ENCODE data around the gene USP49. TPM values are rescaled to one million over a fixed set of nuclear protein-coding genes. Genes with fewer than 3 reads are reported as not detected.

Gene USP49
- total and polyA plus RNA-seq, 10 of the 15 experiments (the other 5 are each of a cell fraction or from before 2014, with no cell fraction given) = 1.0 to 7.7 (median 4.3) TPM

DNA sequence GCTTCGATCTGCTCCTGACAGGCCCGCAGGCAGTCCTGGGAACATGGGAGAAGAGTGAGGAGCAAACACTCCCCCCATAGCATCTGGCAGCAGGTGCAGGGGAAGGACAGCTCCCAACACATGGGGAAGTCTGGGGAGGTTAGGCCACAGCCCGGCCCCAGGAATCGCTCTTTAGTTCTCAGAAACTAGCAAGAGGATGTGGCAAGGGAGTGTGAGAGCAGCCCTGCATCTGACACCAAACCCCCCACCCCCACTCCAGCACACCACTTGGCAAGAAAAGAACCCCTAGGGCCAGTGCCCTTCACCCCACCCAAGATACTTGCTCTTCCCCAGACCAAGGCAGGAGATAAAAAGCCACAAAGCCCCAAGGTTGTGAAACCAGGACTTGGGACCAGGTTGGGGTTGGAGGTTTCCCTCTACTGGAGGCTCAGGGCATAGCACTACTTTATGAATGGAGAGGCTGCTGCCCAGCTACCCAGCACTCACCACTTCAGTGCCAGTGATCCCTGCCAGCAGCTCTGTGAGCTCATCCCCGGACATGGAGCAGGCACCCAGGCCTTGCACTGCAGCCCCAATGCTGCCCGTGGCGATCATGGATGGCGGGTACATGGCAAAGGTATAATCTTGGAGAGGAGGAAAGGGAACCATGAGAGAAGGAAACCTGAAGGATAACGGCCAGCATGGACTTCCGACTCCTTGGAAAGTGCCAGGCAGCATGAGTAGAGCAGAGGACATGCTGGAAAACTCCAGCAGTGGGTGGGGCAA lies 41.1 kb upstream of the USP49 start (continued):
- TF ChIP-seq, protein P1, sequence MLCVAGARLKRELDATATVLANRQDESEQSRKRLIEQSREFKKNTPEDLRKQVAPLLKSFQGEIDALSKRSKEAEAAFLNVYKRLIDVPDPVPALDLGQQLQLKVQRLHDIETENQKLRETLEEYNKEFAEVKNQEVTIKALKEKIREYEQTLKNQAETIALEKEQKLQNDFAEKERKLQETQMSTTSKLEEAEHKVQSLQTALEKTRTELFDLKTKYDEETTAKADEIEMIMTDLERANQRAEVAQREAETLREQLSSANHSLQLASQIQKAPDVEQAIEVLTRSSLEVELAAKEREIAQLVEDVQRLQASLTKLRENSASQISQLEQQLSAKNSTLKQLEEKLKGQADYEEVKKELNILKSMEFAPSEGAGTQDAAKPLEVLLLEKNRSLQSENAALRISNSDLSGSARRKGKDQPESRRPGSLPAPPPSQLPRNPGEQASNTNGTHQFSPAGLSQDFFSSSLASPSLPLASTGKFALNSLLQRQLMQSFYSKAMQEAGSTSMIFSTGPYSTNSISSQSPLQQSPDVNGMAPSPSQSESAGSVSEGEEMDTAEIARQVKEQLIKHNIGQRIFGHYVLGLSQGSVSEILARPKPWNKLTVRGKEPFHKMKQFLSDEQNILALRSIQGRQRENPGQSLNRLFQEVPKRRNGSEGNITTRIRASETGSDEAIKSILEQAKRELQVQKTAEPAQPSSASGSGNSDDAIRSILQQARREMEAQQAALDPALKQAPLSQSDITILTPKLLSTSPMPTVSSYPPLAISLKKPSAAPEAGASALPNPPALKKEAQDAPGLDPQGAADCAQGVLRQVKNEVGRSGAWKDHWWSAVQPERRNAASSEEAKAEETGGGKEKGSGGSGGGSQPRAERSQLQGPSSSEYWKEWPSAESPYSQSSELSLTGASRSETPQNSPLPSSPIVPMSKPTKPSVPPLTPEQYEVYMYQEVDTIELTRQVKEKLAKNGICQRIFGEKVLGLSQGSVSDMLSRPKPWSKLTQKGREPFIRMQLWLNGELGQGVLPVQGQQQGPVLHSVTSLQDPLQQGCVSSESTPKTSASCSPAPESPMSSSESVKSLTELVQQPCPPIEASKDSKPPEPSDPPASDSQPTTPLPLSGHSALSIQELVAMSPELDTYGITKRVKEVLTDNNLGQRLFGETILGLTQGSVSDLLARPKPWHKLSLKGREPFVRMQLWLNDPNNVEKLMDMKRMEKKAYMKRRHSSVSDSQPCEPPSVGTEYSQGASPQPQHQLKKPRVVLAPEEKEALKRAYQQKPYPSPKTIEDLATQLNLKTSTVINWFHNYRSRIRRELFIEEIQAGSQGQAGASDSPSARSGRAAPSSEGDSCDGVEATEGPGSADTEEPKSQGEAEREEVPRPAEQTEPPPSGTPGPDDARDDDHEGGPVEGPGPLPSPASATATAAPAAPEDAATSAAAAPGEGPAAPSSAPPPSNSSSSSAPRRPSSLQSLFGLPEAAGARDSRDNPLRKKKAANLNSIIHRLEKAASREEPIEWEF (IDR thresholded peaks at IDR 0.05; ENCODE audit: insufficient replicate concordance, low read depth, low read length) = no peak
- TF ChIP-seq NBN (IDR thresholded peaks at IDR 0.05) (no peak), DPF2 (IDR thresholded peaks at IDR 0.05) (0 out of 2 replicates have a peak, but pooled peaks have one; percentile 26), POLR2A (IDR thresholded peaks at IDR 0.05; ENCODE audit: low read depth, low read length) (peak; percentile 35), PAX8 (IDR thresholded peaks at IDR 0.05) (no peak), FOS (IDR thresholded peaks at IDR 0.05; ENCODE audit: borderline replicate concordance, extremely low read depth, insufficient read length) (no peak), EED (IDR thresholded peaks at IDR 0.05; ENCODE audit: low read depth) (peak; percentile 57; the same call in 1 of the 2 replicates), EGR1 (IDR thresholded peaks at IDR 0.05; ENCODE audit: borderline replicate concordance in 1 of 2, low read depth in 2 of 2, low read length in 2 of 2) (no peak), EP300 (IDR thresholded peaks at IDR 0.05; ENCODE audit: borderline replicate concordance in 1 of 2, control insufficient read depth in 1 of 2, low read depth in 2 of 2, low read length in 2 of 2) (no peak), NFYB (IDR thresholded peaks at IDR 0.05; ENCODE audit: insufficient read depth, low read depth, low read length) (no peak), HDGF (IDR thresholded peaks at IDR 0.05) (no peak), STAT3 (IDR thresholded peaks at IDR 0.05; ENCODE audit: low read depth, low read length) (no peak), RUNX3 (IDR thresholded peaks at IDR 0.05; ENCODE audit: low read length) (peak; percentile 86)
- TF ChIP-seq, protein P2, sequence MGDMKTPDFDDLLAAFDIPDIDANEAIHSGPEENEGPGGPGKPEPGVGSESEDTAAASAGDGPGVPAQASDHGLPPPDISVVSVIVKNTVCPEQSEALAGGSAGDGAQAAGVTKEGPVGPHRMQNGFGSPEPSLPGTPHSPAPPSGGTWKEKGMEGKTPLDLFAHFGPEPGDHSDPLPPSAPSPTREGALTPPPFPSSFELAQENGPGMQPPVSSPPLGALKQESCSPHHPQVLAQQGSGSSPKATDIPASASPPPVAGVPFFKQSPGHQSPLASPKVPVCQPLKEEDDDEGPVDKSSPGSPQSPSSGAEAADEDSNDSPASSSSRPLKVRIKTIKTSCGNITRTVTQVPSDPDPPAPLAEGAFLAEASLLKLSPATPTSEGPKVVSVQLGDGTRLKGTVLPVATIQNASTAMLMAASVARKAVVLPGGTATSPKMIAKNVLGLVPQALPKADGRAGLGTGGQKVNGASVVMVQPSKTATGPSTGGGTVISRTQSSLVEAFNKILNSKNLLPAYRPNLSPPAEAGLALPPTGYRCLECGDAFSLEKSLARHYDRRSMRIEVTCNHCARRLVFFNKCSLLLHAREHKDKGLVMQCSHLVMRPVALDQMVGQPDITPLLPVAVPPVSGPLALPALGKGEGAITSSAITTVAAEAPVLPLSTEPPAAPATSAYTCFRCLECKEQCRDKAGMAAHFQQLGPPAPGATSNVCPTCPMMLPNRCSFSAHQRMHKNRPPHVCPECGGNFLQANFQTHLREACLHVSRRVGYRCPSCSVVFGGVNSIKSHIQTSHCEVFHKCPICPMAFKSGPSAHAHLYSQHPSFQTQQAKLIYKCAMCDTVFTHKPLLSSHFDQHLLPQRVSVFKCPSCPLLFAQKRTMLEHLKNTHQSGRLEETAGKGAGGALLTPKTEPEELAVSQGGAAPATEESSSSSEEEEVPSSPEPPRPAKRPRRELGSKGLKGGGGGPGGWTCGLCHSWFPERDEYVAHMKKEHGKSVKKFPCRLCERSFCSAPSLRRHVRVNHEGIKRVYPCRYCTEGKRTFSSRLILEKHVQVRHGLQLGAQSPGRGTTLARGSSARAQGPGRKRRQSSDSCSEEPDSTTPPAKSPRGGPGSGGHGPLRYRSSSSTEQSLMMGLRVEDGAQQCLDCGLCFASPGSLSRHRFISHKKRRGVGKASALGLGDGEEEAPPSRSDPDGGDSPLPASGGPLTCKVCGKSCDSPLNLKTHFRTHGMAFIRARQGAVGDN (IDR thresholded peaks at IDR 0.05) = no peak
- TF ChIP-seq, protein P3, sequence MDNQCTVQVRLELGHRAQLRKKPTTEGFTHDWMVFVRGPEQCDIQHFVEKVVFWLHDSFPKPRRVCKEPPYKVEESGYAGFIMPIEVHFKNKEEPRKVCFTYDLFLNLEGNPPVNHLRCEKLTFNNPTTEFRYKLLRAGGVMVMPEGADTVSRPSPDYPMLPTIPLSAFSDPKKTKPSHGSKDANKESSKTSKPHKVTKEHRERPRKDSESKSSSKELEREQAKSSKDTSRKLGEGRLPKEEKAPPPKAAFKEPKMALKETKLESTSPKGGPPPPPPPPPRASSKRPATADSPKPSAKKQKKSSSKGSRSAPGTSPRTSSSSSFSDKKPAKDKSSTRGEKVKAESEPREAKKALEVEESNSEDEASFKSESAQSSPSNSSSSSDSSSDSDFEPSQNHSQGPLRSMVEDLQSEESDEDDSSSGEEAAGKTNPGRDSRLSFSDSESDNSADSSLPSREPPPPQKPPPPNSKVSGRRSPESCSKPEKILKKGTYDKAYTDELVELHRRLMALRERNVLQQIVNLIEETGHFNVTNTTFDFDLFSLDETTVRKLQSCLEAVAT (IDR thresholded peaks at IDR 0.05) = peak; percentile 47; the same call in 1 of the 2 replicates
- TF ChIP-seq, protein P4, sequence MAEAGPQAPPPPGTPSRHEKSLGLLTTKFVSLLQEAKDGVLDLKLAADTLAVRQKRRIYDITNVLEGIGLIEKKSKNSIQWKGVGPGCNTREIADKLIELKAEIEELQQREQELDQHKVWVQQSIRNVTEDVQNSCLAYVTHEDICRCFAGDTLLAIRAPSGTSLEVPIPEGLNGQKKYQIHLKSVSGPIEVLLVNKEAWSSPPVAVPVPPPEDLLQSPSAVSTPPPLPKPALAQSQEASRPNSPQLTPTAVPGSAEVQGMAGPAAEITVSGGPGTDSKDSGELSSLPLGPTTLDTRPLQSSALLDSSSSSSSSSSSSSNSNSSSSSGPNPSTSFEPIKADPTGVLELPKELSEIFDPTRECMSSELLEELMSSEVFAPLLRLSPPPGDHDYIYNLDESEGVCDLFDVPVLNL (IDR thresholded peaks at IDR 0.05; ENCODE audit: low read depth, low read length) = no peak
- TF ChIP-seq, protein P5, sequence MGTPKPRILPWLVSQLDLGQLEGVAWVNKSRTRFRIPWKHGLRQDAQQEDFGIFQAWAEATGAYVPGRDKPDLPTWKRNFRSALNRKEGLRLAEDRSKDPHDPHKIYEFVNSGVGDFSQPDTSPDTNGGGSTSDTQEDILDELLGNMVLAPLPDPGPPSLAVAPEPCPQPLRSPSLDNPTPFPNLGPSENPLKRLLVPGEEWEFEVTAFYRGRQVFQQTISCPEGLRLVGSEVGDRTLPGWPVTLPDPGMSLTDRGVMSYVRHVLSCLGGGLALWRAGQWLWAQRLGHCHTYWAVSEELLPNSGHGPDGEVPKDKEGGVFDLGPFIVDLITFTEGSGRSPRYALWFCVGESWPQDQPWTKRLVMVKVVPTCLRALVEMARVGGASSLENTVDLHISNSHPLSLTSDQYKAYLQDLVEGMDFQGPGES (IDR thresholded peaks at IDR 0.05) = no peak

All from GM12878 (cell line).